Muscle layer of colon (tissue), 2 donors: ENCODE results near the gene MIB2.

ENCODE experiments used
- H3K27ac ChIP-seq: one replicate; pipeline ENCODE4 v1.7.0; 2013; ENCODE audit warnings: low read depth, mild to moderate bottlenecking, low read length, moderate library complexity
- H3K27me3 ChIP-seq, 2 donors: one replicate each; pipeline ENCODE4 v1.7.0; 2013; ENCODE audit warnings: low read length in 2 of 2, mild to moderate bottlenecking in 2 of 2; ENCODE audit not compliant: insufficient read depth in 2 of 2, control insufficient read depth in 1 of 2
- H3K36me3 ChIP-seq: one replicate; pipeline ENCODE4 v1.7.0; 2013; ENCODE audit warnings: mild to moderate bottlenecking, low read length; ENCODE audit not compliant: insufficient read depth
- H3K4me1 ChIP-seq: one replicate; pipeline ENCODE4 v1.7.0; 2013; ENCODE audit warnings: mild to moderate bottlenecking, low read length; ENCODE audit not compliant: insufficient read depth
- H3K4me3 ChIP-seq, 2 donors: one replicate each; pipeline ENCODE4 v1.7.0; 2013; ENCODE audit warnings: low read length in 2 of 2, low read depth in 1 of 2, mild to moderate bottlenecking in 1 of 2, moderate library complexity in 1 of 2
- H3K9ac ChIP-seq: one replicate; pipeline ENCODE4 v1.7.0; 2013; ENCODE audit warnings: low read length
- H3K9me3 ChIP-seq: one replicate; pipeline ENCODE4 v1.7.0; 2013; ENCODE audit warnings: mild to moderate bottlenecking, low read length
- donor health status: abdominal sarcoma.
- donor health status: Adenocarcinoma of cecum.

The MIB2 gene

GRCh38 chr1:1599935-1600860 lies 15.1 kb upstream of the MIB2 start, which contains the start of gene FNDC10:
TSS of gene FNDC10 (minus strand) at chr1:1600135. CDS start at chr1:1600015, 120 bp downstream.
- Histone ChIP-seq H3K9ac (no peak within 1 kb of the TSS), H3K4me1 (no peaks in the 10 kb centered on the region), H3K36me3 (no peaks in the 10 kb centered on the region), H3K9me3 (no peaks in the 10 kb centered on the region), H3K4me3 (no peak within 1 kb of the TSS), H3K27me3 (peaks cover 18 to 58% of the 10 kb centered on the region in 2 donors), H3K27ac (no peak within 1 kb of the TSS)

GRCh38 chr1:1600861-1601563 lies 14.3 kb upstream of the MIB2 start:
- H3K27me3 ChIP-seq: peaks cover 18 to 58% of the 10 kb centered on the region in 2 donors
- no peaks in the 10 kb centered on the region for H3K36me3 ChIP-seq
- H3K9ac ChIP-seq: no peak overlapping the region
- H3K4me1 ChIP-seq: no peaks in the 10 kb centered on the region
- H3K27ac ChIP-seq: no peak overlapping the region
- H3K4me3 ChIP-seq: no peak overlapping the region
- H3K9me3 ChIP-seq: no peaks in the 10 kb centered on the region

- Histone ChIP-seq H3K27ac (no peak overlapping the region), H3K27me3 (peaks cover 14 to 55% of the 10 kb centered on the region in 2 donors), H3K9ac (no peak overlapping the region), H3K36me3 (no peaks in the 10 kb centered on the region), H3K9me3 (no peaks in the 10 kb centered on the region), H3K4me1 (no peaks in the 10 kb centered on the region), H3K4me3 (no peak overlapping the region)
Measured at GRCh38 chr1:1601564-1602303, 13.6 kb upstream of the MIB2 start.

GRCh38 chr1:1602304-1602967 lies 12.9 kb upstream of the MIB2 start:
- H3K27ac ChIP-seq: no peak overlapping the region
- peaks cover 12 to 54% of the 10 kb centered on the region in 2 donors for H3K27me3 ChIP-seq
- no peaks in the 10 kb centered on the region for H3K4me1 ChIP-seq
- H3K4me3 ChIP-seq: no peak overlapping the region
- no peaks in the 10 kb centered on the region for H3K36me3 ChIP-seq
- no peaks in the 10 kb centered on the region for H3K9me3 ChIP-seq
- no peak overlapping the region for H3K9ac ChIP-seq

- Histone ChIP-seq H3K36me3 (no peaks in the 10 kb centered on the region), H3K9me3 (no peaks in the 10 kb centered on the region), H3K9ac (no peak overlapping the region), H3K4me1 (no peaks in the 10 kb centered on the region), H3K4me3 (no peak overlapping the region), H3K27ac (no peak overlapping the region), H3K27me3 (peaks cover 7 to 48% of the 10 kb centered on the region in 2 donors)
Measured at GRCh38 chr1:1602968-1603506, 12.3 kb upstream of the MIB2 start.

GRCh38 chr1:1603671-1604373 lies 11.5 kb upstream of the MIB2 start:
- no peak overlapping the region for H3K9ac ChIP-seq

GRCh38 chr1:1604374-1605033 lies 10.8 kb upstream of the MIB2 start:
- Histone ChIP-seq H3K36me3 (no peaks in the 10 kb centered on the region), H3K9me3 (no peaks in the 10 kb centered on the region), H3K4me1 (no peaks in the 10 kb centered on the region), H3K27ac (no peak overlapping the region), H3K4me3 (no peak overlapping the region), H3K27me3 (peaks cover 4 to 33% of the 10 kb centered on the region in 2 donors), H3K9ac (no peak overlapping the region)

More at GRCh38 chr1:1603671-1604373, 11.5 kb upstream of the MIB2 start:
- Histone ChIP-seq H3K4me1 (no peaks in the 10 kb centered on the region), H3K27me3 (peaks cover 4 to 40% of the 10 kb centered on the region in 2 donors), H3K9me3 (no peaks in the 10 kb centered on the region), H3K36me3 (no peaks in the 10 kb centered on the region), H3K4me3 (no peak overlapping the region), H3K27ac (no peak overlapping the region)

GRCh38 chr1:1605034-1605591 lies 10.2 kb upstream of the MIB2 start:
- no peak overlapping the region for H3K4me3 ChIP-seq
- H3K9me3 ChIP-seq: no peaks in the 10 kb centered on the region
- H3K9ac ChIP-seq: no peak overlapping the region
- H3K27me3 ChIP-seq: peaks cover 4 to 33% of the 10 kb centered on the region in 2 donors
- H3K27ac ChIP-seq: no peak overlapping the region
- no peaks in the 10 kb centered on the region for H3K36me3 ChIP-seq
- no peaks in the 10 kb centered on the region for H3K4me1 ChIP-seq

- Histone ChIP-seq H3K9ac (no peak overlapping the region), H3K27me3 (peaks cover under 1 to 27% of the 10 kb centered on the region in 2 donors), H3K9me3 (no peaks in the 10 kb centered on the region), H3K36me3 (no peaks in the 10 kb centered on the region), H3K4me1 (no peaks in the 10 kb centered on the region), H3K27ac (no peak overlapping the region), H3K4me3 (no peak overlapping the region)
Measured at GRCh38 chr1:1605724-1606123, 9.6 kb upstream of the MIB2 start.

GRCh38 chr1:1606232-1606631 lies 9.1 kb upstream of the MIB2 start:
- H3K9me3 ChIP-seq: no peaks in the 10 kb centered on the region
- no peak overlapping the region for H3K27ac ChIP-seq
- H3K4me3 ChIP-seq: no peak overlapping the region
- H3K36me3 ChIP-seq: no peaks in the 10 kb centered on the region
- H3K4me1 ChIP-seq: no peaks in the 10 kb centered on the region
- peaks cover 0 to 22% of the 10 kb centered on the region in 2 donors for H3K27me3 ChIP-seq
- H3K9ac ChIP-seq: no peak overlapping the region
